Immature natural killer cell (primary cell): ENCODE measurements around the gene HYAL3. TPM values are rescaled to one million over a fixed set of nuclear protein-coding genes. Genes with fewer than 3 reads are reported as not detected.
"Not testable (repeated sequence)": the region's sequence is repeated elsewhere in the genome, so short reads cannot be mapped to it uniquely, and the experiment has no call there.

Experiments used
- DNase-seq, 3 donors: peaks; one replicate each; pipeline ENCODE4 v3.0.0; 2022; ENCODE audit warnings: mixed read lengths in 1 of 3
- H3K27ac Mint-ChIP-seq, 6 donors: one replicate each; pipeline ENCODE4 v1.8.0; 2020; ENCODE audit warnings: mixed read lengths in 6 of 6, mild to moderate bottlenecking in 5 of 6, inconsistent platforms in 4 of 6, moderate library complexity in 3 of 6
- H3K27me3 Mint-ChIP-seq, 3 donors: one replicate each; pipeline ENCODE4 v1.8.0; 2020 to 2021; ENCODE audit warnings: low read depth in 3 of 3, mild to moderate bottlenecking in 3 of 3, mixed read lengths in 3 of 3, moderate library complexity in 3 of 3, inconsistent platforms in 1 of 3
- H3K36me3 Mint-ChIP-seq, 3 donors: one replicate each; pipeline ENCODE4 v1.8.0; 2020; ENCODE audit warnings: mixed read lengths in 3 of 3, inconsistent platforms in 2 of 3, mild to moderate bottlenecking in 2 of 3
- H3K4me1 Mint-ChIP-seq, 2 donors: one replicate each; pipeline ENCODE4 v1.8.0; 2020; ENCODE audit warnings: inconsistent platforms in 2 of 2, mild to moderate bottlenecking in 2 of 2, mixed read lengths in 2 of 2, moderate library complexity in 1 of 2
- H3K4me3 Mint-ChIP-seq, 5 donors: one replicate each; pipeline ENCODE4 v1.8.0; 2020; ENCODE audit warnings: mild to moderate bottlenecking in 5 of 5, mixed read lengths in 5 of 5, inconsistent platforms in 3 of 5, moderate library complexity in 3 of 5
- H3K9me3 Mint-ChIP-seq, 6 donors: one replicate each; pipeline ENCODE4 v1.8.0; 2020; ENCODE audit warnings: mild to moderate bottlenecking in 6 of 6, mixed read lengths in 6 of 6, inconsistent platforms in 4 of 6, moderate library complexity in 3 of 6
- polyA plus RNA-seq, 3 donors: library from polyadenylated mRNA; unstranded; fragments of 300-500 nt; fragmentation: Illumina TruSeq; gene quantifications; one replicate each; pipeline ENCODE4 v1.2.3, GENCODE V29; 2021

HYAL3 gene
- polyA plus RNA-seq, 3 donors from 2014 or later: 1.5 to 2.4 (median 2.2) TPM

DNA sequence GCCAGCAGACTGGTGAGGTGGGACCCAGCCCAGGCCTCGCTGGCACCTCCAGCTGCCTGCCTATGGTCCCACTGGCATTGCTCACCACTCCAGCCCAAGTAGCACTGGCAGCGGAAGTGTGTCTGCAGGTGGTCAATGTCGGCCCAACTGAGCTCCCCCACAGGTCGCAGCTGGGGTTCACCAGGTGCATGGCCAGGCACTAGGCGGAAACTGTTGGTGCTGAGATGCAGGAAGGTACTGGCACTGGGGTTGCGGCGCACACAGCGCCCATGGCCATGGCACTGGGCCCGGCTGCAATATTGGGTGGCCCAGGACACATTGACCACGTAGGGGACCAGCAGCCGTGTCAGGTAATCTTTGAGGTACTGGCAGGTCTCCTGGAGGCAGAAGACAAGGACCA, 19.0 kb upstream of the HYAL3 start:
- Mint-ChIP-seq H3K4me1 (peaks cover 48 to 49% of the 10 kb centered on the region in 2 donors), H3K36me3 (peaks cover 0 to 6% (median 4%) of the 10 kb centered on the region in 3 donors), H3K9me3 (no peaks in the 10 kb centered on the region), H3K27me3 (peaks cover 0 to 4% (median 4%) of the 10 kb centered on the region in 3 donors), H3K27ac (peak overlapping the region in 3 of 6 donors; percentile 74 to 79 (median 76)), H3K4me3 (peak overlapping the region in 4 of 5 donors; percentile 59 to 96 (median 72))
- no peak for DNase-seq

DNA sequence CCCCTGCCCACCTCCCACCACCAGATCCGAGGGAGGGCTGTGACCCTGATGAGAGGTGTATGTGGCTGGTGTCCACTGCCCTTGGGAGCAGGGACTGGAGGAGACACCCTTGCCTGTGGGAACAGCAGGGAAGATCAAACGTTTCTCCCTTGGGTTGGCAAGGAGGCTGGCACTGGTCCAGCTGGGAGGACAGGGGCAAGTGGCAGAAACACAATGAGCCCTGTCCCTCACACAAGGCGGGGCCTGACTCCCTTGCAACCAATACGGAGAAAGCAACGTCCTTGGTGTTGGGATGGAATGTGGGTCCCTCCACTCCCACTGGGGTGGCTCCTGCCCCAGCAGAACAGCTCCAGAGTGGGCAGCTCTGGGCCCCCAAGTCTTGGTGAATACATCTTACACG, 18.1 kb upstream of the HYAL3 start:
- no peaks in the 10 kb centered on the region for H3K9me3 Mint-ChIP-seq
- no peak for DNase-seq
- peak overlapping the region in 1 of 6 donors; percentile 61 for H3K27ac Mint-ChIP-seq
- H3K36me3 Mint-ChIP-seq: peaks cover 0 to 6% (median 4%) of the 10 kb centered on the region in 3 donors
- H3K4me3 Mint-ChIP-seq: peak overlapping the region in 1 of 5 donors; percentile 12
- peaks cover 46 to 49% of the 10 kb centered on the region in 2 donors for H3K4me1 Mint-ChIP-seq
- H3K27me3 Mint-ChIP-seq: peaks cover 0 to 5% (median 4%) of the 10 kb centered on the region in 3 donors

DNA sequence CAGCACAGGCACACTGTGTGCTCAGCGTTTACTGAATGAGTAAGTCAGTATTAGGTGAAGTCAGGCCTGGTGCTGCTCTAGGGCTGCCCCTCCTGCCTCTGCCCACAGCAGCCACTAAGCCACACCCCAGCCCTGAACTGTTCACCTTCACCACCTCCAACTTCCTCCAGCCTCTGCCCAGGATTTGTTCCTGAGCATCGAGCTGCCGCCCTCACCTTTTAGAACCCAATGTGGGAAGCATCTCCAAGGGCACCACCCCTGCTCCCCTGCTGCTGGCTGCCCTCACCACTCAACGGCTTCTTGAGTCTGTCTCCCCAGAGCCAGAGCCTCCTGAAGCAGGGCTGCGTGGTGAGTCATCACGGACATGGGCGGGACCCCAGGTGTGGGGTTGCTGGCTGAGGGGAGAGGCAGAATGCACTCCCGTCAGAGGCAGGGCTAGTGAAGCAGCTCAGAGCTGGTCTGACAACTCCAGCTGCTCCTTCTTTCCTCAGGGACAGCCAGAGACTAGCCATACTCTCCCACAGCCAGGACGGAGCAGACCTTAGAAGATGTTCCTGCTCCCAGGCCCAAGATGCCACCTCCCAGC, 17.5 kb upstream of the HYAL3 start:
- no peak for DNase-seq
- H3K36me3 Mint-ChIP-seq: peaks cover 0 to 6% (median 4%) of the 10 kb centered on the region in 3 donors
- peak overlapping the region; percentile 34 to 89 (median 70) for H3K27ac Mint-ChIP-seq
- H3K9me3 Mint-ChIP-seq: no peaks in the 10 kb centered on the region
- H3K27me3 Mint-ChIP-seq: peaks cover 0 to 5% (median 4%) of the 10 kb centered on the region in 3 donors
- peak overlapping the region; percentile 45 to 70 (median 52) for H3K4me3 Mint-ChIP-seq
- H3K4me1 Mint-ChIP-seq: peaks cover 46 to 49% of the 10 kb centered on the region in 2 donors

DNA sequence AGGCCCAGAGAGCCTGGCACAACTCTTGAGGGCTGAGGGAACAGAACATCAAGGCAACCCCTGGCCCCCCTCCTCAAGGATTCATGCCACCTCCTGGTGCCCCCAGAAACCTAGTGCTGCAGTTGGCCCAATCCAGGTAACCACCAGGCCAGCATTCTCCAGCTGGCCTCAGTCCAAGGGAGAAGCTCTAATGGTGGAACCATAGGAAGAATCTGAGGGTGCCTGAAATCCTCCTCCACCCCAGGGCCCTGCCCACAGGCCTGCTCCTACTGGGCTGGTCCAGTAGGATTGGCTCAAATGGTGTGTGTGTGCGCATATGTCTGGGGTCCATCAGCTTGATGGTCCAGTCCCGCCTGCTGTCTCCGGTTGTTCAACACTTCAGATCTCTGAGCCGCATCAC, 15.6 kb upstream of the HYAL3 start:
- Mint-ChIP-seq H3K27ac (no peak overlapping the region), H3K9me3 (no peaks in the 10 kb centered on the region), H3K4me3 (no peak overlapping the region), H3K36me3 (peaks cover 0 to 6% (median 4%) of the 10 kb centered on the region in 3 donors), H3K27me3 (peaks cover 0 to 4% (median 3%) of the 10 kb centered on the region in 3 donors), H3K4me1 (peaks cover 36 to 39% of the 10 kb centered on the region in 2 donors)
- no peak for DNase-seq

DNA sequence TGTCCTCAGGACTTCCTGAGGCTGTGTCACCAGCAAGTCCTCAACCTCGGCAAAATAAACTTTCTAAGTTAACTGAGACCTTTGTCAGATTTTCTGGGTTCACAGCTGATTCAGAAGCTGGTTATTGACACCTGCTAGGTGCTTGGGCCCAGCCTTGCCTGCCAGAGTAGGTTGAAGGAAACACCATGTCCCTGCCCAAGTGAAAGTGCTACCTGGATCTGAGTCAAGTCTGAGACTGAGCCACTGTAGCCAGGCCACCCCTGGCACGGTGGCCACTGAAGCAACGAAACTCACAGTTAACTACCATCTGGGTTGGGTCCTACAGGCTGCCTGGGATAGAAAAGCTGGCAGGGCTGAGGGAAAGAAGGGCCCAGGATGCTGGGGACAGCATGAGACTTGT, 15.1 kb upstream of the HYAL3 start:
- H3K4me3 Mint-ChIP-seq: no peak overlapping the region
- peaks cover 32 to 34% of the 10 kb centered on the region in 2 donors for H3K4me1 Mint-ChIP-seq
- peak overlapping the region in 2 of 6 donors; percentile 31 to 43 for H3K27ac Mint-ChIP-seq
- DNase-seq: no peak
- peaks cover 0 to 6% (median 4%) of the 10 kb centered on the region in 3 donors for H3K36me3 Mint-ChIP-seq
- no peaks in the 10 kb centered on the region for H3K9me3 Mint-ChIP-seq
- H3K27me3 Mint-ChIP-seq: peaks cover 0 to 4% (median 3%) of the 10 kb centered on the region in 3 donors

DNA sequence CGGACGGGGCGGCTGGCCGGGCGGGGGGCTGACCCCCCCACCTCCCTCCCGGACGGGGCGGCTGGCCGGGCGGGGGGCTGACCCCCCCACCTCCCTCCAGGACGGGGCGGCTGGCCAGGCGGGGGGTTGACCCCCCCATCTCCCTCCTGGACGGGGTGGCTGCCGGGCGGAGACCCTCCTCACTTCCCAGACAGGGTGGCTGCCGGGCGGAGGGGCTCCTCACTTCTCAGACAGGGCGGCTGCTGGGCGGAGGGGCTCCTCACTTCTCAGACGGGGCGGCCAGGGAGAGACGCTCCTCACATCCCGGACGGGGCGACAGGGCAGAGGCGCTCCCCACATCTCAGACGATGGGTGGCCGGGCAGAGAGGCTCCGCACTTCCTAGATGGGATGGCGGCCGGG, 12.8 kb upstream of the HYAL3 start:
- not testable (repeated sequence) for H3K36me3 Mint-ChIP-seq, DNase-seq, H3K27ac Mint-ChIP-seq, H3K4me3 Mint-ChIP-seq, H3K27me3 Mint-ChIP-seq, H3K9me3 Mint-ChIP-seq
- peaks cover 17 to 18% of the 10 kb centered on the region in 2 donors for H3K4me1 Mint-ChIP-seq

DNA sequence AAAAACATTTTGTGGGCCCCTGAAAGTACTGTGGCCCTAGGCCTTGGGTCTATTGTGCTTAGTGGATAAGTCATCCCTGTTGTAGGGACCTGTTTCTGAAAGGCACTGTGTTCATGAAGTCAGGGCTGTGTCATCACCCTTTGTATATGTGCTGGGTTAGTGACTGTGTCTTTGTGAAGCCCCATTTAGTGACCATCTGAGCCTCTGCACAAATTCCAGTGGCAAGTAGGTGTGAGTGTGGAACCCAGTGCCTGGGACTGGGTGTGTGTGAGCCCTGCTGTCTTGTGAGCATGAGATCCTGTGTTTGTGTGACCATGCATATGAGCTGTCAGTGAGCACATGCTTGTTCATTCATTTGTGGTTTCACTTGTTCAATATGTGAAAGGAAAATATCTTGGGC, 5.4 kb upstream of the HYAL3 start:
- no peak overlapping the region for H3K4me3 Mint-ChIP-seq
- H3K27ac Mint-ChIP-seq: no peak overlapping the region
- peaks cover 0 to 3% (median 0%) of the 10 kb centered on the region in 3 donors for H3K27me3 Mint-ChIP-seq
- H3K4me1 Mint-ChIP-seq: peaks cover 10 to 14% of the 10 kb centered on the region in 2 donors
- no peaks in the 10 kb centered on the region for H3K36me3 Mint-ChIP-seq
- no peak for DNase-seq
- no peaks in the 10 kb centered on the region for H3K9me3 Mint-ChIP-seq

DNA sequence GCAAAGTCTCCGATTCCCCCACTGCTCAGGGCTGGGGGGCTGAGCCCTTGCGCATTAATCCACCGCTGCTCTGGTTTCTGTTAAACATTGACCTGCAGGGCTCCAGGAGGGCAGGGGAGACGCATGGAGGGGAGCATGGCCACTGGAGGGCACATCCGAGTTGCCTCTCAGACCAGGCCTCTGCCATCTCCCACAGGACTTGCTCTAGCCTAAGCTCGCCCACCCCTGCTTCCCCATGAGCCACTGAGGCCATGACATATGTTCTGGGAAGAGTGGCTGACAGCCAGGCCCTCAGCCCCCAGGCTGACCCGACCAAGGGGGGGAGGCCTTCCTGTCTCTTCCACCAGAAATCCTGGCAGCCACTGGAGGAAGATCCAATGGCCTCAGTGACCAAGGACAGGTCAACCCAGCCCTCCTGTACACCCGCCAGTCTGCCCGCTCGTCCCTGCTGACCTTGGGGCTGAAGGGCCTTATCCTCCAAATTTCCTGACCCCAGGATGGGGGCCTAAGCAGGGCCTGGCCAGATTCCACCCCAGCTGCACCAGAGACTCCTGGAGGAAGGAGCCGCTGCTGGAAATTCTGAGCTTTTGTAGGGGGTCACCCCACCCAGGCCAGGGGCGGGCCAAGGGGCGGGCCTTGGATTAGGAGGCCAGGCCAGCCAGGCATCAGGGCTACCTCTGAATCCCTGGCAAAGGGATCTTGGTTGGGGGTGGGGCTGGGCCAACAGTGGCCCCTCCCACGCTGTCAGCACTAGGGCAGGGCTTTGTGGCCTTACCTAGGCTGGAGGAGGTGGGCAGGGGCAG, 4.0 kb upstream of the HYAL3 start, which contains the start of gene HYAL1:
HYAL1 (minus strand) TSS at position 562 of the 803 bp plus-strand sequence. CDS start 618 bp downstream, outside the sequence.
- peaks cover 21 to 26% of the 10 kb centered on the region in 2 donors for H3K4me1 Mint-ChIP-seq

DNA sequence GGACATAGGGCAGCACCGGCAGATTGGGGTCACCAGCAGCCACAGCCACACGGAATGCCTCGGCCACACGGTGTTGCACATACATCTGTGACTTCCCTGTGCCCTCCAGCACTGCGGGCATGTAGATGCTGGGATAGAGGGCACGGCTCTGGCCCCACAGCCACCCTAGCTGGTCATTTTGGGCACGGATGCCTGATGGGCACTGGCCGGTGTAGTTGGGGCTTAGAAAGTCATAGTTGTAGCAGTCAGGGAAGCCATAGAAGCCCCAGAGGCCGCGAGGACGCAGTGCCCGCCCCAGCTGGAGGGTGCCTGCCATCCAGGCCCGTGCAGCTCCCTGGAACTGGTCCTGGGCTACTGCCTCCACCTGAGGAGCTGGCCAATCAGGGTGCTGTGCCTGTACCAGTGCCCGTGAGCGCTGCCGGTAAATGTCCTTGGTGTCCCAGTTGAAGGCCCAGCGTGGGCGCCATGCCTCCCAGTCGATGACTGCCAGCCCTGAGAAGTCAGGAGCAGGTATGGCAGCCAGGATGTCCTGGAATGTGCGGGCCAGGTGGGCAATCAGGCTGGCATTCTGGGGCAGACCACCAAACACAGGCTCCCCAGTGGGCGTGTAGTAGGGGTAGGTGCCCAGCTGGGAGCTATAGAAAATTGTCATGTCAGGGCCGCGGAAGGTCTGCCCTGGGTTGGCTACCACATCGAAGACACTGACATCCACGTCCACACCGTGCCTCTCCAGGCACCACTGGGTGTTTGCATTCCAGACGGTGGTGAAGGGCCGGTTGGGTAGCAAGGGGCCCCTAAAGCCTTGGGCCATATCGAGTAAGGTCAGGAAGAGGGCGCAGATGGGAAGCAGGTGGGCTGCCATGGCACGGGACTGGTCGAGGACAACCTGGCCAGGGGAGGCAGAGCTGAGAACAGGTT, 3.1 kb upstream of the HYAL3 start:
- no peak for DNase-seq
- Mint-ChIP-seq H3K27me3 (peaks cover 0 to 4% (median 0%) of the 10 kb centered on the region in 3 donors), H3K4me3 (no peak overlapping the region), H3K9me3 (no peaks in the 10 kb centered on the region), H3K36me3 (no peaks in the 10 kb centered on the region), H3K27ac (no peak overlapping the region), H3K4me1 (peaks cover 27 to 33% of the 10 kb centered on the region in 2 donors)

More for the DNA sequence above, 4.0 kb upstream of the HYAL3 start, which contains the start of gene HYAL1:
- Mint-ChIP-seq H3K36me3 (no peaks in the 10 kb centered on the region), H3K9me3 (no peaks in the 10 kb centered on the region), H3K4me3 (no peak within 1 kb of the TSS), H3K27me3 (peaks cover 0 to 4% (median 0%) of the 10 kb centered on the region in 3 donors), H3K27ac (no peak within 1 kb of the TSS)
- no peak for DNase-seq

DNA sequence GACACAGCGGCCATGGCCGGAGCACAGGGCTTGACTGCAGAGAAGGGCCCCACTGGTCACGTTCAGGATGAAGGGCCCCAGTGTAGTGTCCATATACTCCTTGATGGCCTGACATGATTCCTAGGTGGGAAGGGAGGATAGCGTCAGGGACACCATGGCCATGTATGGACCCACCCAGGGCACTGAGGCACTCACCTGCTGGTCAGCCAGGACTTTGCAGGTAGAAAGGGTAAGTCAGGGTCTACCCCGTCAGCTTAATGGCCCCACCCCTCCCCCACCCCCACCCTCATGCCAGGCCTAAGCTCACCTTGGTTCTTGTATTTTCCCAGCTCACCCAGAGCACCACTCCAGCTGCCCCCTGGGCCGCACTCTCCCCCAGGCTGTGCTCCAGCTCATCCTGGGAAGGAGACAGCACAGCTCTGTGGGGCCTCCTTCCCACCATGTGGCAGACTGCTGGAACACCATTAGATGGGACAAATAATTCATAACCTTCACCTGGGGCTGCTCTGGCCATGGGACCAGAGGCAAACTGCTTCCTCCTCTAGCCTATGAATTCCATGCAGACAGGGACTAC, 1.6 kb upstream of the HYAL3 start:
- DNase-seq: no peak
- Mint-ChIP-seq H3K4me1 (peaks cover 27 to 34% of the 10 kb centered on the region in 2 donors), H3K27me3 (peaks cover 0 to 4% (median 0%) of the 10 kb centered on the region in 3 donors), H3K9me3 (no peaks in the 10 kb centered on the region), H3K27ac (peak overlapping the region; percentile 95 to 99 (median 98)), H3K4me3 (peak overlapping the region; percentile 39 to 98 (median 95)), H3K36me3 (no peaks in the 10 kb centered on the region)

DNA sequence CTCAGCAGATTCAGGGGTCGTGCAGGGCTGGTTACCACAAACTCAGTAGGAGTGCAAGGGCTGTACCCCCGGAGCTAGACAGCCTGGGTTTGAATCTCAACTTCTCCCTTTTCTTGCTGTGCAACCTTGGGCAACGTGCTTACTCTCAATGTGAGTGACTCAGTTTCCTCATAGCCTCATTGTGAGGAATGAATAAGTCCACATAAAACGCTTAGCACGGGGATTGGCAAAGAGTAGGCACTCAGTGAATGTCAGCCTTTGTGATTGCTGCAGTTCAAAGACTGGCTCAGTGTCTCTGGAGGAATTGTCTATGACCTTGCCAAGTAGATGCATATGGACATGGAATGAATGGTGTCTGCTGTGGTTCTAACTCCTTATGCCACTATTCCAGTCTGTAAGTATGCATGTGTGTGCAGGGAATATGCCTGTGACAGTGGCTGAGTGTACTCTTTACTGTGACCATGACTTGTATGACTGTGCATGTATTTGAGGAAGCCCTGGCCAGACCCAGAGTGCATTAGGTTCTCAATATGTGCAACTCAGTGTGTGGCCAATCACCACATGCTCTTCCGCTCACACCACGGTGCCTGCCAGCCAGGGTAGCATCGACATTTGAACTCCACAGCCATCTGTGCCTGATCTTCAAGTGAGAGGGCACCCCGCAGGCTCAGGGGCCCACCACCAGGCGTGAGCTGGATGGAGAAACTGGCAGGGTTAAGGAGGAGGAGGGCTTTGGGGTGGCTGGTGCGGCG, 900 bp upstream of the HYAL3 start:
- Mint-ChIP-seq H3K4me3 (peak overlapping the region; percentile 92 to 98 (median 95)), H3K4me1 (peaks cover 27 to 34% of the 10 kb centered on the region in 2 donors), H3K27me3 (peaks cover 0 to 4% (median 0%) of the 10 kb centered on the region in 3 donors), H3K9me3 (no peaks in the 10 kb centered on the region), H3K27ac (peak overlapping the region; percentile 95 to 99 (median 98)), H3K36me3 (no peaks in the 10 kb centered on the region)
- DNase-seq: no peak

DNA sequence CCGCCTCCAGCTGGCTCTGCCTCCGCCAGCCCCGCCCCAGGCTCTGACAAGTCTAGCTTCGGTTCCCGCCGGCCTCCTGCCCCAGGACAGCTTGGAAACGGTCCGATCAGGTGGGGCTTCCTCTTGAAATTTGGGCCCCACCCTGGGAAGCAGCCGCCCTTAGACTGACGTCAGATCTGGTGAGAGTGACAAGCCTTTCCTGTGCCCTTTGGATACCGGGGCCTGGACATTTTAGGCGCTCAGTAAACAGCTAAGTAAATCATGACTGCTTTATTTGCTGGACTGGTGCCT, 378 bp upstream of the HYAL3 start:
- Mint-ChIP-seq H3K27me3 (peaks cover 0 to 4% (median 0%) of the 10 kb centered on the region in 3 donors), H3K4me1 (peaks cover 27 to 34% of the 10 kb centered on the region in 2 donors), H3K27ac (peak overlapping the region; percentile 95 to 99 (median 98)), H3K9me3 (no peaks in the 10 kb centered on the region), H3K36me3 (no peaks in the 10 kb centered on the region), H3K4me3 (peak overlapping the region; percentile 92 to 98 (median 95))
- no peak for DNase-seq
